Aorta (tissue), 5 donors: ENCODE results near the gene ZCCHC4. TPM values are rescaled to one million over a fixed set of nuclear protein-coding genes. Genes with fewer than 3 reads are reported as not detected.

Source experiments
- ATAC-seq: fragments of 200-7000 bp; cut with Tn5 transposase; one replicate; pipeline ENCODE4 v1.9.1; 2022; ENCODE audit warnings: moderate library complexity; ENCODE audit not compliant: low FRiP score
- DNase-seq, 2 donors: peaks; one replicate each; pipeline ENCODE4 v3.0.0-alpha.2; 2020
- H3K27ac ChIP-seq, 2 donors: one replicate each; pipeline ENCODE4 v1.5.1; 2013; ENCODE audit warnings: low read length in 2 of 2, mild to moderate bottlenecking in 2 of 2, moderate library complexity in 2 of 2, control low read depth in 1 of 2, inconsistent platforms in 1 of 2, low read depth in 1 of 2
- H3K27me3 ChIP-seq, 2 donors: one replicate each; pipeline ENCODE4 v1.6.1; 2013; ENCODE audit warnings: control low read depth in 1 of 2, low read length in 1 of 2, mild to moderate bottlenecking in 1 of 2, moderate library complexity in 1 of 2; ENCODE audit not compliant: insufficient read depth in 2 of 2, control insufficient read depth in 1 of 2
- H3K36me3 ChIP-seq, 2 donors: one replicate each; pipeline ENCODE4 v1.6.1; 2013; ENCODE audit warnings: control low read depth in 1 of 2, low read length in 1 of 2, mild to moderate bottlenecking in 1 of 2; ENCODE audit not compliant: insufficient read depth in 2 of 2, control insufficient read depth in 1 of 2
- H3K4me1 ChIP-seq, 2 donors: one replicate each; pipeline ENCODE4 v1.6.1; 2013; ENCODE audit warnings: low read length in 2 of 2, control low read depth in 1 of 2, mild to moderate bottlenecking in 1 of 2, moderate library complexity in 1 of 2; ENCODE audit not compliant: insufficient read depth in 2 of 2, control insufficient read depth in 1 of 2
- H3K4me3 ChIP-seq, 2 donors: one replicate each; pipeline ENCODE4 v1.5.1; 2013; ENCODE audit warnings: low read length in 2 of 2, control low read depth in 1 of 2, mild to moderate bottlenecking in 1 of 2
- H3K9me3 ChIP-seq: one replicate; pipeline ENCODE4 v1.6.1; 2013; ENCODE audit warnings: mild to moderate bottlenecking, low read length; ENCODE audit not compliant: control insufficient read depth
- WGBS, 2 donors: extraction: QIAGEN DNeasy Blood & Tissue Kit; methylation state at CpG; one replicate each; pipeline ENCODE4 v1.1.7; 2013; 5-methylcytosine and 5-hydroxymethylcytosine counted together
- intact Hi-C, 2 donors: fragments of 100-400 bp; cut with DNase I; formaldehyde crosslinking; loops; one replicate each; pipeline versions ENCODE4 v1.14.2 to v1.15.0; 2022
- long read RNA-seq, 2 donors: library from polyadenylated mRNA; unstranded; transcript quantifications; one replicate each; pipeline ENCODE4 v2.0.0, GENCODE V29; 2020 to 2021
- polyA plus RNA-seq, 2 donors: library from polyadenylated mRNA; stranded (reverse); fragments of 200-250 nt; gene quantifications; one replicate each; pipeline ENCODE4 v1.2.3, GENCODE V29; 2013
- total RNA-seq, 2 donors: library from RNA; stranded (reverse); fragmentation: NEBNext Ultra II Directional; extraction: Animal tissue kit (Norgen Biotek cat#: 25700); gene quantifications; one replicate each; pipeline ENCODE4 v1.2.1, GENCODE V29; 2021
- donor health status: healthy with polysubstance abuse.
- donor health status: Bipolar disorder and iron deficiency.
- donor health status: DM: no; HTN: no; CAD: no.
- donor health status: DM: no; HTN: no; CAD: no.
- donor health status: DM: yes; HTN: yes; CAD: no.

The ZCCHC4 gene
- total RNA-seq (10 to 100 TPM in 1 of 2 donors, 1 to 10 TPM in 1; 8.3 to 13.5 TPM), polyA plus RNA-seq (1 to 10 TPM; 2.4 to 5.3 TPM)
- long read RNA-seq, donor 1, partial matches to known transcripts: 5 of 8 reads
- long read RNA-seq, donor 1, other reads (novel, unspliced or antisense): 1 of 8 reads
- long read RNA-seq, donor 2, partial matches to known transcripts: 1 of 4 reads
- long read RNA-seq, donor 2, other reads (novel, unspliced or antisense): 1 of 4 reads

DNA sequence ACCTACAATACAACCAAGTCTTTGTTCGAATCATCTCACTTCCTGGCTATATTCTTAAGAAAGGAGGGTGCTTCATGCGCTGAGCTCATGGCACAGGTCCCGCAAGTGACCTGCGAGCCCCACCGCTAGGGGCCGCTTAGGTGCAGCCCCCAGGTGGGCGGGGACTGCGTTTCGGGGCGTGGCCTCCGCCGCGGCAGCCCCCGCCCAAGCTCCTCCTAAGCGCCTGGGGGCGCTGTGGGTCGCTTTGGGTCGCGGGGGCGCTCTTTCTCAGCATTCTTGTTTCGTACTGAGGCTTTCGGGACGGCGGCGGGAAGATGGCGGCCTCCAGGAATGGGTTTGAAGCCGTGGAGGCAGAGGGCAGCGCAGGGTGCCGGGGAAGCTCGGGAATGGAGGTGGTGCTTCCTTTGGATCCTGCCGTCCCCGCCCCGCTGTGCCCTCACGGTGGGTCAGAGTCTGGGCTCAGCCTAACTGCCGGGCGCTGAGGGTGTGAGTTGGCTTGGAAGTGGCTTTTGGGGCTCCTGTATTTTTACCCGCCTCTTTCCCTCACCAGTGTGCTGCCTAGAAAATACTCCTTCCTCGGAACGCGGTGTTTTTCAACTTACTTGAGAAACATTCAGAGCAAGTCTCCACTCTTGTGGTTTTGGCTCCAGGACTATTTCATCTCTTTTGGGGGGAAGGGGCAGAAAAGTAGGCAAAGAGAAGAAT, at the start of gene ZCCHC4:
Gene ZCCHC4, plus strand, starts transcription at position 279 of the 705 bp plus-strand sequence. Its CDS starts 36 bp downstream, at position 315.
- Histone ChIP-seq H3K27ac (peak within 1 kb of the TSS in 1 of 2 donors; percentile 77), H3K36me3 (no peaks in the 10 kb centered on the region), H3K9me3 (no peaks in the 10 kb centered on the region), H3K27me3 (no peaks in the 10 kb centered on the region), H3K4me1 (no peaks in the 10 kb centered on the region), H3K4me3 (peak within 1 kb of the TSS; percentile 41 to 89)
- DNase-seq (peak; percentile 93 to 94), ATAC-seq (peak; percentile 100)
- WGBS, 2 donors: 1% methylated on average over 29 to 40 of the region's 40 CpGs
- intact Hi-C loops: loop anchor here (5.0 to 10.0 kb wide), 4 partner anchors 62 to 148 kb away; partner anchors contain the start of genes ANAPC4 (in 2 of the 2) and SEPSECS (in 1 of the 2)

GRCh38 chr4:25271866-25272265, 40.7 kb upstream of the ZCCHC4 start:
- 93 to 97% methylated on average over 3 of the region's 3 CpGs for WGBS, 2 donors
- Histone ChIP-seq H3K27ac (no peak overlapping the region), H3K27me3 (no peaks in the 10 kb centered on the region), H3K9me3 (no peaks in the 10 kb centered on the region), H3K4me3 (no peak overlapping the region), H3K36me3 (peaks cover 0 to 3% of the 10 kb centered on the region in 2 donors), H3K4me1 (no peaks in the 10 kb centered on the region)
- DNase-seq (no peak), ATAC-seq (no peak)
- intact Hi-C loops: no loop called here

DNA sequence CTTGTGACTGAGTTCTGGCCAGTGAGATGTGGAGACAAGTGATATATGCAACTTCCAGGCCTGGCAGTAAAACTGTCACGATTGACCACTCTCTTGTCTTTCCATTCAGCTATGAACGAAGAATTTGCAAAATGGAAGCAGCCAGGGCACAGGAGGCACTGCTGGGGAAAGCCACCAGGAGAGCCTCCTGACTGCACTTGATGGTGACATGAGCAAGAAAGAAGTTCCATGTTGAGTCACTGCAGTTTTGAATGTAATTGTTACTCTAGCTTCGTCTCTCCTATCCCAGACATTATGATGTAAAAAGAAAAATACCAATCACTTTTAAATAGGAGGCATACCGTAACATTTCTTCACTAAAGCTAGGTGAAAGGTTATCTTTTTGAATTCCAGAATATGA, 32.4 kb upstream of the ZCCHC4 start:
- intact Hi-C loops: no loop called here
- Histone ChIP-seq H3K27ac (no peak overlapping the region), H3K4me1 (no peaks in the 10 kb centered on the region), H3K36me3 (peaks cover 0 to 2% of the 10 kb centered on the region in 2 donors), H3K27me3 (no peaks in the 10 kb centered on the region), H3K9me3 (no peaks in the 10 kb centered on the region), H3K4me3 (no peak overlapping the region)
- no peak for DNase-seq
- 82 to 84% methylated on average over 4 of the region's 4 CpGs for WGBS, 2 donors
- no peak for ATAC-seq

GRCh38 chr4:25283948-25284347, 28.6 kb upstream of the ZCCHC4 start:
- Histone ChIP-seq H3K36me3 (peaks cover 0 to 2% of the 10 kb centered on the region in 2 donors), H3K27ac (no peak overlapping the region), H3K27me3 (no peaks in the 10 kb centered on the region), H3K4me1 (no peaks in the 10 kb centered on the region), H3K4me3 (no peak overlapping the region), H3K9me3 (no peaks in the 10 kb centered on the region)
- 63 to 69% methylated on average over 3 of the region's 3 CpGs for WGBS, 2 donors
- intact Hi-C loops: no loop called here
- ATAC-seq: no peak
- DNase-seq: no peak

GRCh38 chr4:25284466-25284865, 28.1 kb upstream of the ZCCHC4 start:
- H3K4me1 ChIP-seq: no peaks in the 10 kb centered on the region
- 53 to 87% methylated on average over 3 of the region's 3 CpGs for WGBS, 2 donors
- no peak overlapping the region for H3K4me3 ChIP-seq
- ATAC-seq: no peak
- peaks cover 0 to 2% of the 10 kb centered on the region in 2 donors for H3K36me3 ChIP-seq
- no peak for DNase-seq
- intact Hi-C loops: no loop called here
- no peaks in the 10 kb centered on the region for H3K27me3 ChIP-seq
- no peak overlapping the region for H3K27ac ChIP-seq
- H3K9me3 ChIP-seq: no peaks in the 10 kb centered on the region

DNA sequence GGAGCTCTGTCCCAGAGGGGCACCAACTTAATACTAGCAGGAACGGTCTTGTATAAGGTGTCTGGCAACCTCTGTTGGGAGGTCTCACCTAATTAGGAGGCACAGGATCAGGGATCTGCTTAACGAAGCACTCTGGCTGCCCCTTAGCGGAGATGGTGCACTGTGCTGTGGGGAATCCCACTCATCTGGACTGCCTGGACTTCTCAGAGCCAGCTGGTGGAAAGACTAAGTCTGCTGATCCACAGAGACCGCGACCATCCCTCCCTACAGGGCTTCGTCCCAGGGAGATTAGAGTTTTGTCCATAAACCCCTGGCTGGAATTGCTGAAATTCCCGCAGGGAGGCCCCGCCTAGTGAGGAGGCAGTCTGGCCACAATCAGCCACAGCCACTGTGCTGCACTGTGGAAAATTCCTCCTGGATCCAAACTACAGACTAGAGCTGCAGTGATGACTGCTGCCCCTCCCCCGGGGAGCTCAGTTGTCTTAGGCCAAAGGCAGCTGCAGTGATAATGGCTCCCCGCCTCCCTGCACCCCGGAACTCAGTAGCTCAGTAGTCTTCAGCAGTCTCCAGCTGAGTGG, 22.0 kb upstream of the ZCCHC4 start:
- Histone ChIP-seq H3K4me3 (no peak overlapping the region), H3K36me3 (no peaks in the 10 kb centered on the region), H3K27me3 (no peaks in the 10 kb centered on the region), H3K9me3 (no peaks in the 10 kb centered on the region), H3K4me1 (no peaks in the 10 kb centered on the region), H3K27ac (no peak overlapping the region)
- 67 to 71% methylated on average over 11 of the region's 11 CpGs for WGBS, 2 donors
- DNase-seq: no peak
- intact Hi-C loops: no loop called here
- ATAC-seq: no peak

DNA sequence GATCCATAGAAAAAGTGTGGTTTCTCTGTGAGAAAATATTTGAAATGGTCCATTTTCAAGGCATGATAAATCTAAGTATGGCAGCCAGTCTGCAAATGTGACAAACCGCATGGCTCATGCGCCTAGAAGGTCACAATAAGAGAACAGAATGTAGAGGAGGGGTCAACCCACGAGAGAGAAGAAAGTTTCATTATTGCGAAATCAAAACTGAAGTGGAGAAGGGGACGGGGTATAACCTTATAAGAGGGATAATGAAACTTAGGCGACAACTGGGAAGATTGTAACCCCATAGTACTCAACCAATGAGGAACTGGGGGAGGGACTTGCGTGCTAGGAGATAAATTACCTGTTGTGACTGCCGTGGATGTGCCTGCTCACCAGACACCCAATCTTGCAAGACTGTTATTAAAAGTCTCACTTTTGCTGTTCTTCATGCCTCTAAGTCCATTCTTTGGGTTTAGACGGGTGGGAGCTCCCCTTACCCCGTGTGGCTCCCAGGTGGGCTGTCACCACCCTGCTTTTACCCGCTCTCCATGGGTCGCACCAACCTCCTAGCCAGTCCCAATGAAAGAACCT, 21.3 kb upstream of the ZCCHC4 start:
- DNase-seq: no peak
- H3K27me3 ChIP-seq: no peaks in the 10 kb centered on the region
- H3K4me1 ChIP-seq: no peaks in the 10 kb centered on the region
- no peaks in the 10 kb centered on the region for H3K9me3 ChIP-seq
- WGBS, 2 donors: 78 to 81% methylated on average over 12 of the region's 12 CpGs
- intact Hi-C loops: no loop called here
- H3K4me3 ChIP-seq: no peak overlapping the region
- H3K36me3 ChIP-seq: no peaks in the 10 kb centered on the region
- H3K27ac ChIP-seq: no peak overlapping the region
- ATAC-seq: no peak

DNA sequence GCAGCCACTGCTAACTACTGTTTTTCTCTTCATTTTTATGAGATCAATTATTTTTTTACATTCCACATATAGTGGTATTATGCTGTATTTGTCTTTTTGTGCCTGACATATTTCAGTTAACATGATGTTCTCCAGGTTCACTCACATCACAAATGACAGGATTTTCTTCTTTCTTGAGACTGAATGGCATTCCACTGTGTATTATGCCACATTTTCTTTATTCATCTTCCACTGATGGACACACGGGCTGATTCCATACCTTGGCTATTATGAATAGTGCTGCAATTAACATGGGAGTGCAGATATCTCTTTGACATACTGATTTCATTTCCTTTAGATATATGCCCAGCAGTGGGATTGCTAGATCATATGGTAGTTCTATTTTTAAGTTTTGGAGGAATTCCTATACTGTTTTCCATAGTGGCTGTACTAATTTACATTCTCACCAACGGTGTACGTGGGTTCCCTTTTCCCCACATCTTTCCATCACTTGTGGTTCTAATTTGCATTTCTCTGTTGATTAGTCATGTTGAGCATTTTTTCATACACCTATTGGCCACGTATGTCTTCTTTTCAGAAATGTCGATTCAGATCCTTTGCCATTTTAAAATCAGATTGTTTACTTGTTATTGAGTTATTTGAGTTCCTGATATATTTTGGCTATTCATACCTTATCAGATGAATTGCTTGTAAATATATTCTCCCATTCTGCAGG, 14.9 kb upstream of the ZCCHC4 start:
- Histone ChIP-seq H3K36me3 (no peaks in the 10 kb centered on the region), H3K27ac (no peak overlapping the region), H3K27me3 (no peaks in the 10 kb centered on the region), H3K9me3 (no peaks in the 10 kb centered on the region), H3K4me3 (no peak overlapping the region), H3K4me1 (no peaks in the 10 kb centered on the region)
- DNase-seq (no peak), ATAC-seq (no peak)
- 70 to 80% methylated on average over 5 of the region's 5 CpGs for WGBS, 2 donors
- intact Hi-C loops: no loop called here
